Liver (tissue), 3 donors: ENCODE measurements around the gene ZNF133.

ENCODE experiments used
- ATF3 ChIP-seq: IDR thresholded peaks from 2 replicates; pipeline ENCODE4 v1.6.1; 2016; ENCODE audit warnings: antibody characterized with exemption
- CTCF ChIP-seq: fragments of 150-350 bp; IDR thresholded peaks from 2 replicates; pipeline ENCODE4 v1.5.1; 2017; ENCODE audit warnings: improper control_type of control experiment, low read depth, low read length; ENCODE audit not compliant: missing input control
- EGR1 ChIP-seq, 2 donors: IDR thresholded peaks; 2 replicates each; pipeline ENCODE4 v1.6.1; 2016 to 2018; ENCODE audit warnings: antibody characterized with exemption in 2 of 2, low read depth in 2 of 2
- GABPA ChIP-seq, 2 donors: IDR thresholded peaks in 1 of 2; conservative IDR thresholded peaks in 1 of 2; 2 replicates each; pipeline ENCODE4 v1.6.1; 2016; ENCODE audit warnings: antibody characterized with exemption in 2 of 2, mild to moderate bottlenecking in 1 of 2, moderate library complexity in 1 of 2
- JUND ChIP-seq, 2 donors: IDR thresholded peaks; 2 replicates each; pipeline ENCODE4 v1.6.1; 2016; ENCODE audit warnings: antibody characterized with exemption in 2 of 2
- MAX ChIP-seq: IDR thresholded peaks from 2 replicates; pipeline ENCODE4 v1.6.1; 2016; ENCODE audit warnings: antibody characterized with exemption
- NR2F2 ChIP-seq: IDR thresholded peaks from 2 replicates; pipeline ENCODE4 v1.6.1; 2016; ENCODE audit warnings: antibody characterized with exemption
- RAD21 ChIP-seq, 2 donors: IDR thresholded peaks; 2 replicates each; pipeline ENCODE4 v1.6.1; 2016; ENCODE audit warnings: antibody characterized with exemption in 2 of 2, mild to moderate bottlenecking in 2 of 2
- REST ChIP-seq: IDR thresholded peaks from 2 replicates; pipeline ENCODE4 v1.6.1; 2016; ENCODE audit warnings: antibody characterized with exemption, mild to moderate bottlenecking
- RXRA ChIP-seq, 2 donors: IDR thresholded peaks; 2 replicates each; pipeline ENCODE4 v1.6.1; 2017 to 2018; ENCODE audit warnings: antibody characterized with exemption in 2 of 2, mild to moderate bottlenecking in 1 of 2
- SP1 ChIP-seq: IDR thresholded peaks from 2 replicates; pipeline ENCODE4 v1.6.1; 2018; ENCODE audit warnings: antibody characterized with exemption, mild to moderate bottlenecking
- TAF1 ChIP-seq: conservative IDR thresholded peaks from 2 replicates; pipeline ENCODE4 v1.6.1; 2016; ENCODE audit warnings: antibody characterized with exemption, mild to moderate bottlenecking
- YY1 ChIP-seq: IDR thresholded peaks from 2 replicates; pipeline ENCODE4 v1.6.1; 2016; ENCODE audit warnings: antibody characterized with exemption, mild to moderate bottlenecking
- donor health status: healthy.
- donor health status: healthy.

- TF ChIP-seq CTCF, result no peak
- no peak for TF ChIP-seq TAF1
- TF ChIP-seq RXRA (IDR thresholded peaks at IDR 0.05), result no peak
- no peak for TF ChIP-seq NR2F2
- TF ChIP-seq YY1, result no peak
- TF ChIP-seq GABPA (IDR thresholded peaks at IDR 0.05 in 1 of 2, conservative IDR thresholded peaks at IDR 0.05 in 1 of 2), result no peak
- no peak for TF ChIP-seq RAD21 (IDR thresholded peaks at IDR 0.05)
- TF ChIP-seq MAX, result no peak
- no peak for TF ChIP-seq JUND (IDR thresholded peaks at IDR 0.05)
- no peak for TF ChIP-seq EGR1 (IDR thresholded peaks at IDR 0.05; ENCODE audit: low read depth in 2 of 2)
- no peak for TF ChIP-seq REST
- TF ChIP-seq SP1, result no peak
- no peak for TF ChIP-seq ATF3
Measured at GRCh38 chr20:18267815-18268214, 20.5 kb upstream of the ZNF133 start.
